ENCODE measurements around the gene NUP93.
A peak's percentile ranks its signal among the peaks of the same experiment; 100 is the strongest.

NUP93 gene

GRCh38 chr16:56697456-56698155, 32.3 kb upstream of the NUP93 start:
- TF ChIP-seq CTCF (IDR thresholded peaks at IDR 0.05; ENCODE audit: low read length) (no peak), EZH2phosphoT487 (IDR thresholded peaks at IDR 0.05; ENCODE audit: low read length) (no peak), EZH2 (optimal IDR thresholded peaks at IDR 0.05; ENCODE audit: low read depth, low read length) (no peak)
- Histone ChIP-seq H3F3A (ENCODE audit: insufficient read depth, low read length) (no peaks in the 10 kb centered on the region), H3K9me2 (replicated peaks; ENCODE audit: insufficient read depth, low read length) (no peaks in the 10 kb centered on the region), H3K4me1 (ENCODE audit: low read length) (no peaks in the 10 kb centered on the region), H4K20me1 (ENCODE audit: insufficient read depth, low read length) (no peaks in the 10 kb centered on the region), H3K4me3 (ENCODE audit: low read length) (no peak overlapping the region), H3K27ac (ENCODE audit: low read length) (no peak overlapping the region), H3K9me3 (replicated peaks; ENCODE audit: insufficient read depth, low read length) (no peaks in the 10 kb centered on the region), H3K36me3 (replicated peaks; ENCODE audit: insufficient read depth, low read length) (no peaks in the 10 kb centered on the region), H3K27me3 (replicated peaks; ENCODE audit: insufficient read depth, low read length) (no peaks in the 10 kb centered on the region), H3K4me2 (ENCODE audit: low read depth, low read length) (no peak overlapping the region), H2AFZ (ENCODE audit: low read length) (no peak overlapping the region), H3K79me2 (ENCODE audit: low read length) (no peaks in the 10 kb centered on the region), H3K9ac (ENCODE audit: low read length) (no peak overlapping the region)
- DNase-seq, result no peak

- Histone ChIP-seq H3K4me3 (ENCODE audit: low read length) (no peak overlapping the region), H3K4me1 (ENCODE audit: low read length) (no peaks in the 10 kb centered on the region), H3F3A (ENCODE audit: insufficient read depth, low read length) (no peaks in the 10 kb centered on the region), H3K9me2 (replicated peaks; ENCODE audit: insufficient read depth, low read length) (no peaks in the 10 kb centered on the region), H2AFZ (ENCODE audit: low read length) (no peak overlapping the region), H3K4me2 (ENCODE audit: low read depth, low read length) (no peak overlapping the region), H3K9me3 (replicated peaks; ENCODE audit: insufficient read depth, low read length) (no peaks in the 10 kb centered on the region), H3K79me2 (ENCODE audit: low read length) (no peaks in the 10 kb centered on the region), H3K36me3 (replicated peaks; ENCODE audit: insufficient read depth, low read length) (no peaks in the 10 kb centered on the region), H4K20me1 (ENCODE audit: insufficient read depth, low read length) (no peaks in the 10 kb centered on the region), H3K9ac (ENCODE audit: low read length) (no peak overlapping the region), H3K27me3 (replicated peaks; ENCODE audit: insufficient read depth, low read length) (no peaks in the 10 kb centered on the region), H3K27ac (ENCODE audit: low read length) (no peak overlapping the region)
- DNase-seq, result no peak
- TF ChIP-seq CTCF (IDR thresholded peaks at IDR 0.05; ENCODE audit: low read length) (no peak), EZH2 (optimal IDR thresholded peaks at IDR 0.05; ENCODE audit: low read depth, low read length) (no peak), EZH2phosphoT487 (IDR thresholded peaks at IDR 0.05; ENCODE audit: low read length) (no peak)
Observed at GRCh38 chr16:56700195-56700594, 29.7 kb upstream of the NUP93 start.

GRCh38 chr16:56700631-56701030, 29.3 kb upstream of the NUP93 start:
- no peak overlapping the region for H3K9ac ChIP-seq (ENCODE audit: low read length)
- no peaks in the 10 kb centered on the region for H3K9me3 ChIP-seq (replicated peaks; ENCODE audit: insufficient read depth, low read length)
- no peak for TF ChIP-seq EZH2phosphoT487 (IDR thresholded peaks at IDR 0.05; ENCODE audit: low read length)
- H3K27me3 ChIP-seq (replicated peaks; ENCODE audit: insufficient read depth, low read length), result no peaks in the 10 kb centered on the region
- H3K36me3 ChIP-seq (replicated peaks; ENCODE audit: insufficient read depth, low read length), result no peaks in the 10 kb centered on the region
- no peaks in the 10 kb centered on the region for H3K9me2 ChIP-seq (replicated peaks; ENCODE audit: insufficient read depth, low read length)
- no peak overlapping the region for H3K4me2 ChIP-seq (ENCODE audit: low read depth, low read length)
- H3K4me3 ChIP-seq (ENCODE audit: low read length), result no peak overlapping the region
- no peaks in the 10 kb centered on the region for H3K4me1 ChIP-seq (ENCODE audit: low read length)
- no peaks in the 10 kb centered on the region for H3K79me2 ChIP-seq (ENCODE audit: low read length)
- H3F3A ChIP-seq (ENCODE audit: insufficient read depth, low read length), result no peaks in the 10 kb centered on the region
- H3K27ac ChIP-seq (ENCODE audit: low read length), result no peak overlapping the region
- H4K20me1 ChIP-seq (ENCODE audit: insufficient read depth, low read length), result no peaks in the 10 kb centered on the region
- DNase-seq, result no peak
- H2AFZ ChIP-seq (ENCODE audit: low read length), result no peak overlapping the region

GRCh38 chr16:56701534-56701933, 28.4 kb upstream of the NUP93 start:
- Histone ChIP-seq H3K4me2 (ENCODE audit: low read depth, low read length) (peak overlapping the region; percentile 27; the same call in 1 of the 2 replicates), H3K9ac (ENCODE audit: low read length) (no peak overlapping the region), H4K20me1 (ENCODE audit: insufficient read depth, low read length) (no peaks in the 10 kb centered on the region), H3K79me2 (ENCODE audit: low read length) (no peaks in the 10 kb centered on the region), H3F3A (ENCODE audit: insufficient read depth, low read length) (no peaks in the 10 kb centered on the region), H2AFZ (ENCODE audit: low read length) (peak overlapping the region; percentile 43), H3K4me1 (ENCODE audit: low read length) (no peaks in the 10 kb centered on the region), H3K4me3 (ENCODE audit: low read length) (no peak overlapping the region), H3K27me3 (replicated peaks; ENCODE audit: insufficient read depth, low read length) (no peaks in the 10 kb centered on the region), H3K9me2 (replicated peaks; ENCODE audit: insufficient read depth, low read length) (no peaks in the 10 kb centered on the region), H3K9me3 (replicated peaks; ENCODE audit: insufficient read depth, low read length) (no peaks in the 10 kb centered on the region), H3K36me3 (replicated peaks; ENCODE audit: insufficient read depth, low read length) (no peaks in the 10 kb centered on the region), H3K27ac (ENCODE audit: low read length) (no peak overlapping the region)
- TF ChIP-seq CTCF (IDR thresholded peaks at IDR 0.05; ENCODE audit: low read length) (no peak), EZH2phosphoT487 (IDR thresholded peaks at IDR 0.05; ENCODE audit: low read length) (no peak), EZH2 (optimal IDR thresholded peaks at IDR 0.05; ENCODE audit: low read depth, low read length) (no peak)
- DNase-seq, result no peak

Data from MM.1S (cell line).